Prostate gland (tissue), 2 donors: ENCODE data around the gene DNASE2.
A peak's percentile ranks its signal among the peaks of the same experiment; 100 is the strongest.

Experiments used
- CTCF ChIP-seq, 4 experiments: fragments of 200-600 bp in 2 of 4; fragments of 450-650 bp in 2 of 4; sonication (generic) in 2 of 4; IDR thresholded peaks; 1 replicate in 3 of 4; 2 replicates in 1 of 4; pipeline ENCODE4 v1.5.1; 2016 to 2019; ENCODE audit warnings: antibody characterized with exemption in 4 of 4, mild to moderate bottlenecking in 2 of 4, moderate library complexity in 2 of 4
- POLR2A ChIP-seq: fragments of 450-650 bp; IDR thresholded peaks from one replicate; pipeline ENCODE4 v1.6.1; 2016; ENCODE audit warnings: antibody characterized with exemption, mild to moderate bottlenecking
- POLR2AphosphoS5 ChIP-seq: sonication (generic); formaldehyde crosslinking; IDR thresholded peaks from one replicate; pipeline ENCODE4 v1.6.1; 2017; ENCODE audit warnings: antibody characterized with exemption

DNA sequence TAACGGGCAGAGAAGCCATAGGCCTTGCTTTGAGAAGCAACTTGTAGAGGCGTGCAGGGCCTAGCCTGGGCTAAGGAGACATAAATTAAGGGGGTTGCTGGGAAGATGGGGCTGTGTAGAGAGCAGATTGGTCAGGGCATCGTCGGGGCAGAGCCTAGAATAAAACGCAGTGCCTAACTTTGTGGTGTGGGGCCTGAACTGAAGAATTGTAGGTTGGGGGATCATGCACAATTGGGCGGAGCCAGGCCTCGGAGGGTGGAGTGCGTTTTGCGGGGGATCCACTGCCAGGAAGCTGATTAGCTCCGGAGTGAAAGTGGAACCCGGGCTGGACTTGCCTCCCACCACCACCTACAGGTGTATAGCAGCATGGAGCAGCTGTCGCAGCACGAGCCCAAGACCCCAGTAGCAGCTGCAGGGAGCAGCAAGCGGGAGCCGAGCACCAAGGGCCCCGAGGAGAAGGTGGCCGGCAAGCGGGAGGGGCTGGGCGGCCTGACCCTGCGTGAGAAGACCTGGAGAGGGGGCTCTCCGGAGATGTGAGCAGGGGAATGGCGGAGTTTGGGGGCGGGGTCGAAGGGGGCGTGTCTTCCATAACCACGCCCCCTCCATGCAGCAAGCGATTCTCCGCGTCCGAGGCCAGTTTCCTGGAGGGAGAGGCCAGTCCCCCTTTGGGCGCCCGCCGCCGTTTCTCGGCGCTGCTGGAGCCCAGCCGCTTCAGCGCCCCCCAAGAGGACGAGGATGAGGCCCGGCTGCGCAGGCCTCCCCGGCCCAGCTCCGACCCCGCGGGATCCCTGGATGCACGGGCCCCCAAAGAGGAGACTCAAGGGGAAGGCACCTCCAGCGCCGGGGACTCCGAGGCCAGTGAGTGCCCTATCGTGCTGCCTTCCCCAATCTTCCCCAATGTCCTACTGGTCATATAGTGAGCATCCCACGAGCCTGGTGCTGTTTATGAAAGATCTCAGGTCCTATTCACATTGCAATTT is 13.8 kb downstream of the DNASE2 start:
- TF ChIP-seq CTCF (IDR thresholded peaks at IDR 0.05) (no peak), POLR2AphosphoS5 (no peak), POLR2A (peak; percentile 24)
